Suprapubic skin (tissue), 3 donors: Measurements from ENCODE around the gene YWHAB.

Source experiments
- CTCF ChIP-seq, 2 donors: fragments of 200-600 bp in 1 of 2; fragments of 450-650 bp in 1 of 2; sonication (generic) in 1 of 2; IDR thresholded peaks; one replicate each; pipeline ENCODE4 v1.5.1; 2016 to 2019; ENCODE audit warnings: antibody characterized with exemption in 2 of 2, mild to moderate bottlenecking in 1 of 2, moderate library complexity in 1 of 2
- EP300 ChIP-seq: sonication (generic); formaldehyde crosslinking; IDR thresholded peaks from one replicate; pipeline ENCODE4 v1.6.1; 2017; ENCODE audit warnings: antibody characterized with exemption

GRCh38 chr20:44861531-44862006, 23.9 kb upstream of the YWHAB start:
- no peak for TF ChIP-seq CTCF (IDR thresholded peaks at IDR 0.05)
- TF ChIP-seq EP300: no peak
